ENCODE data around the gene RERG.

Gene RERG

DNA sequence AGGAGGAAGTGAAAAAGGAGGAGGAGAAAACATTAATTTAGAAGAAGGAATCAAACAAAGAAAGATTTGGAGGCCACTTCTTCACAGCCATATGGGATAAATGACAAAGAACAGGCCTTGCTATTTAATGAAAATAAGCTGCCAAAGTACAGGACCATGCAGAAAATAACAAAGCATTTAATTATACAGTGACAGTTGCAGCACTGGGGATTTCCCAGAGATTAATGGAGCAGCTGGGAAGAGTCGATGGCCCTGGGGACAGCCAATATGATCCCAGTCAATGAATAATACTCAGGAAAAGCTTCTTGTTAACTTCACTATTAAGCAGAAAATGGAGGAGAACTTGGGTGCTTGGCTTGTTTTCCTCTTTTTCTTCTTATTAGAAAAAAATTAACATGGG is 34.6 kb downstream of the RERG start:
- DNase-seq (ENCODE audit: low read depth in 2 of 2) = no peak

GRCh38 chr12:15184484-15184883 is 36.7 kb downstream of the RERG start:
- no peak for DNase-seq (ENCODE audit: low read depth in 2 of 2)

DNA sequence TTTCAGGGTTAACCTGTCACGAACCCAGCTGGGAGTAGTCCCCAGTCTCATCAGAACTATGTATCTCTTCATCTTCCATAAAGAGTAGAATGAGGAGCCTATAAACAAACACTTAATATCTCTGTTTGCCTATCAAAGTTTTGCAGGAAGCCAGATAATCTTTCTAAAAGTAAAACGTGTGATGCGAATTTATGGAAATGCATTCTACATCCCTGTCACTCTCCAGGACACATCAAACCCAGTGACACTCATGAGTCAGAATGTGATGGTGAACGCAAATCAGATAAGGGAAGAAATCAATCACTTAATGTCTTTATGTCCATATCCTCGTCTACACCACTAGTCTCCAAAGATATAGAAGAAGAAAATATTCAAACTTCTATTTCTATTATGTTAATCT is 37.4 kb downstream of the RERG start:
- DNase-seq (ENCODE audit: low read depth in 2 of 2) = no peak

DNA sequence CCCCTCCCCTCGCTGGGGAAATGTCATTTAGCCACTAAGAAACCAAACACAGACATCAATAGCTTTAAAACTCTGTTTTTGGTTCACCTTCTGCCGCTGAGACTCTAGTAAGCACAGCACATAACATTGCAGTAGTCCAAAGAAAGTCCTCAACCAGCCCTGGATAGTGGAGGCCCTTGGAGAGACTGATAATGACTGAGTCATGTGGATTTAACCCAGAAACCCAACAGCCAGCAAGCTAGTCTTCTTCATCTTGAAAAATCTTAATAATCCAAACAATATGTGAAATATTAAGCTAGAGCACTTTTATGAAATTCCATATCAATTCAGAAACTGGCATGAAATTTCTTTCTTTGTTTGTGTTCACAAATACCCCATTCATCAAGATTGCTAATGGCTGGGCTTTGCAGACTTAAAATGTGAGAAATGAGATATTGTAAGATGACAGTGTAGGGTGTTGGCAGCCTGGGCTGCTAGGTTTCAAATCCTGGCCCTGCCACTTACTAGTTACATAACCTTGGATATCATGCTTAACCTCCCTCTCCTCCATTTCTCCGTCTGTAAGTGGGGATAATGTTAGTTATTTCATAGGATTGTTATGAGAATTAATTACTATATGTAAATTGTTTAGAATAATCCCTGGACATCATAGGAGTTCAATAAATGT is 40.1 kb downstream of the RERG start:
- no peak for DNase-seq (ENCODE audit: low read depth in 2 of 2)

GRCh38 chr12:15180325-15180724 is 40.9 kb downstream of the RERG start:
- no peak for DNase-seq (ENCODE audit: low read depth in 2 of 2)

DNA sequence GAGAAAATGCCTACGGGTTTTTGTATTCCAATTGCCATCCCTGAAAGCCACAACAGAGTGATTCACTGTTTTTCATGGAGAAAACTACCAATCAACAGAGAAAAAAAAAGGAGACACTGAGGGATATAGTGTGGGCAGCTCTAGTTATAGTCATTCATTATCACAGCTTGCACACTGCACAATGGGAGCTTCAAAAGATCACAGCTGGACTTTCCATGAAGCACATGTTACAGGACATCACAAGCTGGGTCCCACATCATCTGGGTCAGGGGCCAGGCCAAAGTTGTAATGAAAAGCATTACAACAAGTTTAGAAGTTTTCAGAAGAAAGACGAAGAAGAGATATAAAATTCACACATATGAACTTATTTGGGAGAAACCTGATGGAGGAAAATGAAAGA is 41.5 kb downstream of the RERG start:
- no peak for DNase-seq (ENCODE audit: low read depth in 2 of 2)

GRCh38 chr12:15173142-15173541 is 48.1 kb downstream of the RERG start:
- DNase-seq (ENCODE audit: low read depth in 2 of 2) = no peak

DNA sequence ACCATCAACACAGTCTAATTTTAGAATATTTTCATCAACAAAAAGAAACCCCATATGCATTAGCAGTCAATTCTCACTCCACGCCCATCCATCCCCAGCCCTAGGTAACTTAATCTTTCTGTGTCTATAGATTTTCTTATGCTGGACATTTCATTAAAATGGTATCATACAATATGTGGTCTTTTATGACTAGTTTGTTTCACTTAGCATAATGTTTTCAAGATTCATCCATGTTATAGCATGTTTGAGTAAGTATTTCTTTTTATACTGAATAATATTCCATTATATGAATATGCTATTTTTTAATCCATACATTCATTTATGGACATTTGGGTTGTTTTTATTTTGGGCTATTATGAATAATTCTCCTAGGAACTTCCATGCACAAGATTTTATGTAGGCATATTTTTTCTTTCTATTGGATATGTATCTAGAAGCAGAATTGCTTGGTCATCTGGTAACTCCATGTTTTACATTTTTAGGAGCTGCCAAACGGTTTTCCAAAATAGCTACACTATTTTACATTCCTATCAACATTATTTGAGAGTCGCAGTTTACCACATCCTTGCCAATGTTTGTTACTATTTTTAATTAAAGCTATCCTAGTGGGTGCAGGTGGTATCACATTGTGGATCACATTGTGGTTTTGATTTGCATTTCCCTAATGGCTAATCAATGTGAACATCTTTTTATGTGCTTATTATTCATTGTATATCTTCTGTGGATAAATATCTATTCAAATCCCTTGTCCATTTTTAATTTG is 49.0 kb downstream of the RERG start:
- DNase-seq (ENCODE audit: low read depth in 2 of 2) = no peak

- DNase-seq (ENCODE audit: low read depth in 2 of 2) = no peak
These were observed 50.1 kb downstream of the RERG start for GRCh38 chr12:15171012-15171655.

DNA sequence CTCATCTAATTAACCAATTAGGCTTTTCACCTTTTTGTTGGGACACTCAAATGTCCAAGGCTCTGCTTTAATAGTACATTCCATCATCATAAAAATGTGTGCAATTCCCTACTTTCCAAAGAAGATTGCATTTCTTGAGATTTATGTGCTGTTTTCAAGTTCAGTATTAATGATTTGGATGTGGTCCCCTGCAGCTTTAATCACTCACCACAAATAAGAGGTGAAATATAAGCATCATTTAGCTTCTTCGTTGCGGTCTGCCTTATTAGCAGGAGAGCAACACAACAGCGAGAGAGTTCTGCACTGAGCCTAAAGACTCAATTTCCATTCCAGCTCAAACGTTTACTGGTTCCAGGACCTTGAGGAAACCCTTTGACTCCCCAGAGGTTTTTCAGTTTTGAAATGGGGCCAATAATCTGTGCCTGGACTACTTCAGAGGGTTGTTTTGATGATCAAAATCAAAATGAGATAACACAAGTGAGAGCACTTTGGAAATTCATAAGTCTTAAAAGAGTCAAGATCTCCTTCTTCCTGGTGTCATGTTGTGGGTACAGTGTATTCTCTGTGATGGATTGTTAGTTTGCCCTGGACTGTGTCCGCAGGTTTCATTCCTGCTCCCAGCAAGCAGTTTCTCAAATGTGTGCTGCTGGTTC is 53.1 kb downstream of the RERG start:
- DNase-seq (ENCODE audit: low read depth in 2 of 2) = no peak

DNA sequence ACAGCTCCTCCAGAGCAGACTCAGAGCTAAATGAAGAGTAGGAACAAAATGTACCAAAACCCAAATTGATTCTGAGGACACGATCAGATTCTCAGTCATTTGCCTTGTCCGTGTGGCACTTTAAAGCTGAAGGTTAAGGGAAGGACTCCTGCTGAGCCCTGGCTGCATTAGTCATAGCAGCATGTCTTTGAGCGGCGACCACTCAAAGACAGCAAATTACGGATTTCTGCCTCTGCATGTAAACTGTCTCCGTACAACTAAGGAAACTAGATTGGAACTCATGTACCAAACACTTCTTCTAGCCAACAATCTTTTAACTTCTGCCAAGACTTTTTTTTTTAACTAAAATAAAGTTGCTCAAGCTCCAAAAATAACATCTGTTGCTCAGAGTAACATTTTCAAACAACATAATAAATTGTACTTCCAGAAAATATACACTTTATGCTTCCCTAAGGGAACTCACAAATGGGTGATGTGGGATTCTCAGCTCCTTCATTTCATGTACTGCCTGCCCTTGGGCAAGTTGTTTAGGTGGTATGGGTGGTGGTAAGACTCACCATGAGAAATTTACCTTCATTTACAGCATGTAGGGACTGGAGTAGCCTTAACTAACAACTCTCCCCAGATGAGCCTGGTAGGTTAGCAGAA is 56.1 kb downstream of the RERG start:
- DNase-seq (ENCODE audit: low read depth in 2 of 2) = no peak

DNA sequence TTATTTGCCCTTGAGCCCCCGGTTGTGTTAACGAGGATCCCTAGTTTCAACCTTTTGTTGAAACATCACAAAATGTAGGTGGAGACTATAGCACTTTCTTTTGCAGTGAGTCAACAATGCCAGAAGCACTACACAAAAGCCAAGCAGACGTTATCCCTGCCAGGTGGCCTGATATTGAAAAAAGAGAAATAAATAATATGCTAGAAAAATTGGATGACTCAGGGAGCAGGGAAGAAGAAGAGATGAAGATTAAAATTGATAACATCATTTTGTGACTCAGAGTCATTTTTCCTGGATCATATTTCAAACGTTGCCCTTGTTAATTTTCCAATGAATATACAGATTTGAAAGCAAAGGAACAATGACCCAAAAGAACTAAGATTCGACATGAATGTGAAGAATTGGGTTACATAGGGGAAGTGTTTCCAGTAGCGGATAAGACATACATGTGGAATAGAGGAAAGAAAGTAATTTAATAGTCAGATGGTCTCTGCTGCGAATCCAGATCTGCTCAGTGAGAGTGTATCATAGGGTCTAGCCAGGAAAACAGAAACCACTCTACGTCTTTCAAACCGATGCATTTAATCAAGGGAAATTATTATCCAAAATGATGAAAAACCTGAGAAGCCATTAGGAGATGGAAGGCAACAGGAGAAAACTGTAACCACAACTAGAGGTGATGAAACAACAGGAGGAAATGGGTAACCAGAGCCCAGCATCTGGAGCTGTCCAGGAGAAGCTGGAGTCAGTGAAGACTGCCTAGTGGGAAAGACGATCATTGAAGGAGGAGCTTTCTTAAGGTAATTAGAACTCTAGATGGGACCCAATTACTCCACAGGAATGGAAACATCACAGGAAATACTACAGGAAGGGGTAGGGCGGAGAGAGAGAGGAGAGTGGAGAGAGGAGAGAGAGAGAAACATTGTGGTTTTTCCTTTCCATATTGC is 57.9 kb downstream of the RERG start:
- DNase-seq (ENCODE audit: low read depth in 2 of 2) = no peak

GRCh38 chr12:15158083-15158482 is 63.1 kb downstream of the RERG start:
- DNase-seq (ENCODE audit: low read depth in 2 of 2) = no peak

- DNase-seq (ENCODE audit: low read depth in 2 of 2) = no peak
These were observed 63.9 kb downstream of the RERG start for GRCh38 chr12:15157269-15157671.

DNA sequence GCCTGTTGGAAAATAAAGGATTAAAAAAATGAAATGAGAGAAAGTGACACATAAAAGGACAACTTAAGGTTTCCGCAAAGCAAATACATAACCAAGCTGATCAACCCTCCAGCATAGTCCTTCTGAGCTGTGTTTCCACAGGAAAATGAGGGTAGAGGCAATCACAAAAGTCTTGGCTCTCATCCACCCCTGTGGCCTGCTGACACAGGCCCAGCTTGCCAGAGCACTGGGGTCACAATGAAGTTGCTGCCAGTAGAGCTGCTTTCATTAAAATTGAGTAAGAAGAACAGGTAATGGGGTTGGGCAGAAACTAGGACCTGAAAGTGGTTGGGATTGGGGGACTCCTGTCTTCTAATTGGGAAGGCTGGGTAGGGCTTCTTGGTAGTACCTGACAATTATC is 65.9 kb downstream of the RERG start:
- no peak for DNase-seq (ENCODE audit: low read depth in 2 of 2)

DNA sequence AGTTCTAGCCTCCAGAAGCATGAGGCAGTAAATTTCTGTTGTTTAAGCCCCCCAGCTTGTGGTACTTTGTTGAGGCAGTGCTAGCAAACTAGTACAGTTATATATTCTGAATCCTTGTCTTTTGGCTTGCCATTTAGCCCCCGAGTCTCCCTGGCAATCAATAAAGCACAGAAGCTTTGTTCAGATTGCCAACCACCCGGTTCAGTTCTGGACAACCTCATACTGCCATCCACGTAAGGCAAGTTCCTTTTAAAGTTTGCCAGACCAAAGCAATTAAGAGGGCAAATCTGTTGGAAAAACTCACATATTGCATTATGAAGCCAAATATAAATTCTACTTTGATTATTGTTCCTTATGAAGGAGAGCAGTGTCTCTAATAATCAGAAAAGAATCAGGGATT is 67.1 kb downstream of the RERG start:
- DNase-seq (ENCODE audit: low read depth in 2 of 2) = no peak

DNA sequence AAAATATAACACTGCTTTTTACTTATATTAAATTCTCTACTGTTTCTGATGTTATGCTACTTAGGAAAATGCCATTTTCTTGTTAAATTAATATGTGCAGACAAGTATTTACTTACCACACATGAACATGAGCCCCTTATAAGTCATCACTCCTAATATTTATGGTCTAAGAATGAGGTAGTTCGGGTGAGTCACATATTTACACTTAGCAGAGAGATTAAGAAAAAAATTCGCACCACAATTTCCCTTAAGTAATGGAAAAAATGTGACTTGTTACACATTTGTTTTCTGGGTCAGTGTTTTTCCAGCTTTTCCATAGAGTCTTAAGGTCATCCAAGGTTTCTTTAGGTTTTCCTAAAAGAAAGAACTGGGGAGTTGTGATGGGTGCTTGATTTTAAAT is 68.3 kb downstream of the RERG start:
- no peak for DNase-seq (ENCODE audit: low read depth in 2 of 2)

GRCh38 chr12:15152456-15152855 is 68.8 kb downstream of the RERG start:
- DNase-seq (ENCODE audit: low read depth in 2 of 2) = no peak

- DNase-seq (ENCODE audit: low read depth in 2 of 2) = no peak
These were observed 69.8 kb downstream of the RERG start for GRCh38 chr12:15151161-15152091.

GRCh38 chr12:15146585-15146984 is 74.6 kb downstream of the RERG start:
- no peak for DNase-seq (ENCODE audit: low read depth in 2 of 2)

Measured in stimulated activated CD4-positive, alpha-beta T cell treated with anti-CD3 and anti-CD28 coated beads, Interleukin-1b, Interleukin-23, amount 100 ng/mL, for 1 hour (primary cell).